H9 (cell line): ENCODE measurements around the gene CADM1. TPM values are rescaled to one million over a fixed set of nuclear protein-coding genes. Genes with fewer than 3 reads are reported as not detected.

ENCODE experiments used
- DNase-seq: peaks from one replicate; pipeline ENCODE4 v3.0.0-alpha.2; 2017
- H2AFZ ChIP-seq: one replicate; pipeline ENCODE4 v1.6.1; 2013; ENCODE audit warnings: mild to moderate bottlenecking, low read length, control low read depth, moderate library complexity
- H2AK5ac ChIP-seq: 2 replicates; pipeline ENCODE4 v1.6.1; 2013; ENCODE audit warnings: low read length, control low read depth, mixed read lengths; ENCODE audit not compliant: insufficient read length
- H2BK120ac ChIP-seq: one replicate; pipeline ENCODE4 v1.6.1; 2013; ENCODE audit warnings: low read depth, mild to moderate bottlenecking, low read length, control low read depth, inconsistent platforms; ENCODE audit not compliant: poor library complexity, severe bottlenecking
- H2BK12ac ChIP-seq: 2 replicates; pipeline ENCODE4 v1.6.1; 2013; ENCODE audit warnings: low read length, control low read depth, mixed read lengths, low read depth; ENCODE audit not compliant: insufficient read length
- H2BK15ac ChIP-seq: 2 replicates; pipeline ENCODE4 v1.6.1; 2013; ENCODE audit warnings: low read depth, low read length, control low read depth
- H2BK20ac ChIP-seq: one replicate; pipeline ENCODE4 v1.6.1; 2013; ENCODE audit warnings: low read depth, mild to moderate bottlenecking, low read length, control low read depth, inconsistent platforms; ENCODE audit not compliant: poor library complexity, severe bottlenecking
- H2BK5ac ChIP-seq: 2 replicates; pipeline ENCODE4 v1.6.1; 2013; ENCODE audit warnings: low read length, control low read depth, mixed read lengths; ENCODE audit not compliant: insufficient read length
- H3K14ac ChIP-seq: 2 replicates; pipeline ENCODE4 v1.6.1; 2013; ENCODE audit warnings: low read length, control low read depth; ENCODE audit not compliant: insufficient read depth
- H3K18ac ChIP-seq: 2 replicates; pipeline ENCODE4 v1.6.1; 2013; ENCODE audit warnings: low read depth, mild to moderate bottlenecking, mixed read lengths, low read length, control low read depth; ENCODE audit not compliant: insufficient read length
- H3K23ac ChIP-seq: 2 replicates; pipeline ENCODE4 v1.6.1; 2013; ENCODE audit warnings: low read length, control low read depth, mixed read lengths, low read depth; ENCODE audit not compliant: insufficient read length
- H3K23me2 ChIP-seq: 2 replicates; pipeline ENCODE4 v1.6.1; 2013; ENCODE audit warnings: low read depth, mild to moderate bottlenecking, mixed read lengths, low read length, control low read depth; ENCODE audit not compliant: insufficient read length, poor library complexity, severe bottlenecking
- H3K27ac ChIP-seq: 2 replicates; pipeline ENCODE4 v1.5.1; 2013; ENCODE audit warnings: low read length, control low read depth, mixed read lengths, low read depth; ENCODE audit not compliant: insufficient read length
- H3K27me3 ChIP-seq: 2 replicates; pipeline ENCODE4 v1.6.1; 2013; ENCODE audit warnings: low read length, control low read depth, inconsistent platforms; ENCODE audit not compliant: insufficient read depth
- H3K4ac ChIP-seq: 2 replicates; pipeline ENCODE4 v1.6.1; 2013; ENCODE audit warnings: low read depth, mild to moderate bottlenecking, control low read depth, inconsistent platforms, low read length, moderate library complexity
- H3K4me1 ChIP-seq: 2 replicates; pipeline ENCODE4 v1.6.1; 2013; ENCODE audit warnings: low read length, control low read depth, inconsistent platforms; ENCODE audit not compliant: insufficient read depth
- H3K4me2 ChIP-seq: 2 replicates; pipeline ENCODE4 v1.6.1; 2013; ENCODE audit warnings: low read length, control low read depth, mixed read lengths; ENCODE audit not compliant: insufficient read length, insufficient read depth
- H3K56ac ChIP-seq: 2 replicates; pipeline ENCODE4 v1.6.1; 2013; ENCODE audit warnings: low read depth, mild to moderate bottlenecking, mixed read lengths, low read length, control low read depth; ENCODE audit not compliant: insufficient read length
- H3K79me1 ChIP-seq: 2 replicates; pipeline ENCODE4 v1.6.1; 2013; ENCODE audit warnings: low read depth, mild to moderate bottlenecking, moderate library complexity, low read length, control low read depth, inconsistent platforms; ENCODE audit not compliant: insufficient read depth, poor library complexity, severe bottlenecking
- H3K79me2 ChIP-seq: 2 replicates; pipeline ENCODE4 v1.6.1; 2013; ENCODE audit warnings: low read length, control low read depth, inconsistent platforms; ENCODE audit not compliant: insufficient read depth
- H3K9ac ChIP-seq: 2 replicates; pipeline ENCODE4 v1.6.1; 2013; ENCODE audit warnings: low read length, control low read depth, mixed read lengths; ENCODE audit not compliant: insufficient read length; ENCODE audit errors: extremely low read depth
- H3K9me3 ChIP-seq: one replicate; pipeline ENCODE4 v1.6.1; 2013; ENCODE audit warnings: low read depth, low read length, inconsistent platforms; ENCODE audit not compliant: control insufficient read depth
- H3T11ph ChIP-seq: one replicate; pipeline ENCODE4 v1.6.1; 2013; ENCODE audit warnings: mild to moderate bottlenecking, low read length, control low read depth, inconsistent platforms
- H4K20me1 ChIP-seq: one replicate; pipeline ENCODE4 v1.6.1; 2013; ENCODE audit not compliant: control insufficient read depth, insufficient read length, insufficient read depth
- H4K5ac ChIP-seq: 2 replicates; pipeline ENCODE4 v1.6.1; 2013; ENCODE audit warnings: low read depth, mild to moderate bottlenecking, mixed read lengths, low read length, control low read depth; ENCODE audit not compliant: insufficient read length
- H4K8ac ChIP-seq: replicated peaks from 2 replicates; pipeline ENCODE4 v1.6.1; 2013; ENCODE audit warnings: low read length, control low read depth, mixed read lengths, low read depth; ENCODE audit not compliant: insufficient read length
- H4K91ac ChIP-seq: 2 replicates; pipeline ENCODE4 v1.6.1; 2013; ENCODE audit warnings: low read depth, mild to moderate bottlenecking, moderate library complexity, mixed read lengths, low read length, control low read depth; ENCODE audit not compliant: insufficient read length
- H3K27ac Mint-ChIP-seq, 3 experiments: 2 replicates in 2 of 3; 3 replicates in 1 of 3; pipeline ENCODE4 v1.8.0; 2020 to 2021; ENCODE audit warnings: mixed read lengths in 3 of 3, mild to moderate bottlenecking in 1 of 3, moderate library complexity in 1 of 3
- H3K27me3 Mint-ChIP-seq: 2 replicates; pipeline ENCODE4 v1.8.0; 2021; ENCODE audit warnings: low read depth, mild to moderate bottlenecking, moderate library complexity, mixed read lengths
- H3K36me3 Mint-ChIP-seq, 3 experiments: 2 replicates in 2 of 3; 3 replicates in 1 of 3; pipeline ENCODE4 v1.8.0; 2020 to 2021; ENCODE audit warnings: low read depth in 3 of 3, mixed read lengths in 3 of 3; ENCODE audit not compliant: insufficient read depth in 1 of 3
- H3K4me1 Mint-ChIP-seq, 2 experiments: 2 replicates each; pipeline ENCODE4 v1.8.0; 2020; ENCODE audit warnings: mixed read lengths in 2 of 2
- H3K4me3 Mint-ChIP-seq, 2 experiments: 2 replicates in 1 of 2; 3 replicates in 1 of 2; pipeline ENCODE4 v1.8.0; 2020 to 2021; ENCODE audit warnings: mild to moderate bottlenecking in 2 of 2, mixed read lengths in 2 of 2, moderate library complexity in 1 of 2
- H3K9me3 Mint-ChIP-seq, 2 experiments: 2 replicates in 1 of 2; 3 replicates in 1 of 2; pipeline ENCODE4 v1.8.0; 2020; ENCODE audit warnings: mild to moderate bottlenecking in 2 of 2, mixed read lengths in 2 of 2, moderate library complexity in 1 of 2
- CTCF ChIP-seq: fragments of 200-600 bp; sonication (generic); conservative IDR thresholded peaks from 3 replicates; pipeline ENCODE4 v1.8.0; 2021; ENCODE audit warnings: antibody characterized with exemption, mild to moderate bottlenecking
- WGBS: extraction: QIAGEN DNeasy Blood & Tissue Kit; methylation state at CpG from one replicate; pipeline ENCODE4 v1.1.7; 2013; ENCODE audit warnings: missing lambda C conversion rate, low lambda C conversion rate, mixed read lengths; ENCODE audit not compliant: insufficient read length; ENCODE audit errors: extremely low coverage; 5-methylcytosine and 5-hydroxymethylcytosine counted together
- total RNA-seq: library from RNA; stranded (reverse); gene quantifications from 2 replicates; pipeline ENCODE4 v1.2.1, GENCODE V29; 2021

CADM1 gene
- total RNA-seq, 1 experiment from 2014 or later = 11.9 TPM

GRCh38 chr11:115255006-115255762 is 249.0 kb downstream of the CADM1 start:
- H4K20me1 ChIP-seq = no peaks in the 10 kb centered on the region
- no peak overlapping the region for H3K27ac ChIP-seq
- H4K5ac ChIP-seq = no peak overlapping the region
- no peak overlapping the region for H4K8ac ChIP-seq
- H3K9me3 ChIP-seq = no peaks in the 10 kb centered on the region
- no peak overlapping the region for H3K14ac ChIP-seq
- no peak overlapping the region for H3K56ac ChIP-seq
- H2BK12ac ChIP-seq = no peak overlapping the region
- no peak overlapping the region for H3T11ph ChIP-seq
- H3K23me2 ChIP-seq = no peaks in the 10 kb centered on the region
- no peak overlapping the region for H2BK15ac ChIP-seq
- H3K4me1 ChIP-seq = peaks cover 5% of the 10 kb centered on the region
- Mint-ChIP-seq H3K27me3 (peaks cover 3% of the 10 kb centered on the region), H3K4me3 (no peak overlapping the region), H3K9me3 (no peaks in the 10 kb centered on the region; a peak in 1 of 5 replicates), H3K36me3 (no peaks in the 10 kb centered on the region; a peak in 2 of 7 replicates), H3K4me1 (peaks cover 16 to 43% of the 10 kb centered on the region in 2 experiments), H3K27ac (peak overlapping the region in 2 of 3 experiments; percentile 9 to 95; a peak in 3 of 7 replicates)
- no peak for TF ChIP-seq CTCF
- no peak overlapping the region for H2BK5ac ChIP-seq
- H4K91ac ChIP-seq = no peak overlapping the region
- H3K18ac ChIP-seq = no peak overlapping the region
- WGBS = no CpG with 5 or more reads among the region's 9 CpGs
- H3K4ac ChIP-seq = no peak overlapping the region
- no peak overlapping the region for H3K23ac ChIP-seq
- no peak for DNase-seq
- H3K4me2 ChIP-seq = no peak overlapping the region
- no peak overlapping the region for H2BK20ac ChIP-seq
- H3K27me3 ChIP-seq = no peaks in the 10 kb centered on the region
- H3K79me1 ChIP-seq = no peaks in the 10 kb centered on the region
- H2BK120ac ChIP-seq = no peak overlapping the region
- H2AK5ac ChIP-seq = no peak overlapping the region
- H2AFZ ChIP-seq = no peak overlapping the region
- H3K79me2 ChIP-seq = no peaks in the 10 kb centered on the region
- no peak overlapping the region for H3K9ac ChIP-seq
